Measurements from ENCODE around the gene AGFG1.
"Not testable (repeated sequence)": the region's sequence is repeated elsewhere in the genome, so short reads cannot be mapped to it uniquely, and the experiment has no call there.

The AGFG1 gene

GRCh38 chr2:227551836-227552235 lies 79.9 kb downstream of the AGFG1 start:
- DNase-seq = no peak

- DNase-seq = no peak
These were observed 90.6 kb downstream of the AGFG1 start for GRCh38 chr2:227562581-227562980.

- DNase-seq = no peak
These were observed 93.1 kb downstream of the AGFG1 start for GRCh38 chr2:227565080-227565479.

GRCh38 chr2:227566012-227566411 lies 94.1 kb downstream of the AGFG1 start:
- DNase-seq = no peak

GRCh38 chr2:227568852-227569169 lies 96.9 kb downstream of the AGFG1 start:
- no peak for DNase-seq

- no peak for DNase-seq
These were observed 98.7 kb downstream of the AGFG1 start for GRCh38 chr2:227570615-227571014.

GRCh38 chr2:227576110-227576509 lies 104.2 kb downstream of the AGFG1 start:
- DNase-seq = no peak

- DNase-seq = no peak
These were observed 104.9 kb downstream of the AGFG1 start for GRCh38 chr2:227576812-227577211.

GRCh38 chr2:227577555-227577954 lies 105.6 kb downstream of the AGFG1 start:
- no peak for DNase-seq

GRCh38 chr2:227578642-227579041 lies 106.7 kb downstream of the AGFG1 start:
- no peak for DNase-seq

GRCh38 chr2:227579791-227580190 lies 107.8 kb downstream of the AGFG1 start:
- DNase-seq = no peak

- no peak for DNase-seq
These were observed 110.4 kb downstream of the AGFG1 start for GRCh38 chr2:227582369-227582768.

- no peak for DNase-seq
These were observed 120.9 kb downstream of the AGFG1 start for GRCh38 chr2:227592694-227593387.

GRCh38 chr2:227595797-227596196 lies 123.8 kb downstream of the AGFG1 start:
- DNase-seq = no peak

- no peak for DNase-seq
These were observed 125.1 kb downstream of the AGFG1 start for GRCh38 chr2:227597036-227597435.

- DNase-seq = no peak
These were observed 126.0 kb downstream of the AGFG1 start for GRCh38 chr2:227597998-227598397.

- DNase-seq = not testable (repeated sequence)
These were observed 127.0 kb downstream of the AGFG1 start, which contains the start of gene SCYGR2 for GRCh38 chr2:227598835-227599503. TSS of gene SCYGR2 (plus strand) at chr2:227598893. CDS start at chr2:227598893, 0 bp downstream.

- DNase-seq = no peak
These were observed 130.4 kb downstream of the AGFG1 start for GRCh38 chr2:227602358-227602757.

GRCh38 chr2:227606476-227606875 lies 134.5 kb downstream of the AGFG1 start:
- no peak for DNase-seq

- no peak for DNase-seq
These were observed 136.0 kb downstream of the AGFG1 start for GRCh38 chr2:227607941-227608340.

GRCh38 chr2:227608561-227609338 lies 136.8 kb downstream of the AGFG1 start:
- no peak for DNase-seq

GRCh38 chr2:227610123-227610522 lies 138.2 kb downstream of the AGFG1 start:
- DNase-seq = no peak

Measured in SHP77 treated with DMSO at 0.1 percent for 48 hours (cell line).